BJ (cell line): ENCODE measurements around the gene KRI1. TPM values are rescaled to one million over a fixed set of nuclear protein-coding genes. Genes with fewer than 3 reads are reported as not detected.

Experiments used
- CTCF ChIA-PET: fragments of 350-600 bp; formaldehyde crosslinking; extraction: SDS; loops from one replicate; lab custom pipeline; 2021; ENCODE audit warnings: antibody characterized with exemption, inconsistent platforms; lab: Yijun Ruan, JAX
- POLR2A ChIA-PET: fragments of 300-600 bp; sonication (Branson Sonifier 250); formaldehyde crosslinking; extraction: SDS; loops from one replicate; lab custom pipeline; 2021; ENCODE audit warnings: antibody characterized with exemption; lab: Charles Lee
- DNase-seq: peaks from one replicate; pipeline ENCODE4 v3.0.0-alpha.2; 2011; ENCODE audit warnings: low read depth
- H3K27me3 ChIP-seq: 2 replicates; pipeline ENCODE4 v1.6.0; 2011; ENCODE audit warnings: low read length; ENCODE audit not compliant: control insufficient read depth, insufficient read depth
- H3K36me3 ChIP-seq: 2 replicates; pipeline ENCODE4 v1.5.1; 2011; ENCODE audit warnings: low read length; ENCODE audit not compliant: control insufficient read depth, insufficient read depth
- H3K4me3 ChIP-seq: 2 replicates; pipeline ENCODE4 v1.5.1; 2011; ENCODE audit warnings: low read depth, mild to moderate bottlenecking, control low read depth, low read length
- polyA plus RNA-seq: library from polyadenylated mRNA; depleted of rRNA; stranded (reverse); fragments of >200 nt; gene quantifications from 2 replicates; pipeline ENCODE4 v1.2.3, GENCODE V29; 2011
- TF ChIP-seq, protein P1 (sequence below): IDR thresholded peaks from 2 replicates; pipeline ENCODE4 v1.5.1; 2011; ENCODE audit warnings: low read depth, mild to moderate bottlenecking, control low read depth, inconsistent platforms, low read length, moderate library complexity; ENCODE audit not compliant: insufficient read depth

KRI1 gene
- polyA plus RNA-seq, 1 experiment = 10.0 TPM

DNA sequence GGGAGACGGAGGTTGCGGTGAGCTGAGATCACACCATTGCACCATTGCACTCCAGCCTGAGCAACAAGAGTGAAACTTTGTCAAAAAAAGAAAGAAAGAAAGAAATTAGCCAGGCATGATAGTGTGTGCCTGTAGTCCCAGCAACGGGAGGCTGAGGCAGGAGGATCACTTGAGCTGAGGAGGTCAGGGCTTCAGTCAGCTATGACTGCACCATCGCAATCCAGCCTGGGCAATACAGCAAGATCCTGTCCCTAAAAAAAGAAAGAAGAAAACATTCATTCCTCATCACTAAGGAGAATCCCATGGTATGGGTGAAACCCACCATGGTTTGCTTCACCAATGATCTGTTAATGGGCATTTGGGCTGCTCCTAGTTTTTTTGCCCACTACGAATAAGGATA lies 34.3 kb upstream of the KRI1 start:
- POLR2A ChIA-PET = no interaction called here
- no peaks in the 10 kb centered on the region; the same call in 1 of the 2 replicates for H3K27me3 ChIP-seq
- H3K36me3 ChIP-seq = no peaks in the 10 kb centered on the region
- TF ChIP-seq, protein P1, sequence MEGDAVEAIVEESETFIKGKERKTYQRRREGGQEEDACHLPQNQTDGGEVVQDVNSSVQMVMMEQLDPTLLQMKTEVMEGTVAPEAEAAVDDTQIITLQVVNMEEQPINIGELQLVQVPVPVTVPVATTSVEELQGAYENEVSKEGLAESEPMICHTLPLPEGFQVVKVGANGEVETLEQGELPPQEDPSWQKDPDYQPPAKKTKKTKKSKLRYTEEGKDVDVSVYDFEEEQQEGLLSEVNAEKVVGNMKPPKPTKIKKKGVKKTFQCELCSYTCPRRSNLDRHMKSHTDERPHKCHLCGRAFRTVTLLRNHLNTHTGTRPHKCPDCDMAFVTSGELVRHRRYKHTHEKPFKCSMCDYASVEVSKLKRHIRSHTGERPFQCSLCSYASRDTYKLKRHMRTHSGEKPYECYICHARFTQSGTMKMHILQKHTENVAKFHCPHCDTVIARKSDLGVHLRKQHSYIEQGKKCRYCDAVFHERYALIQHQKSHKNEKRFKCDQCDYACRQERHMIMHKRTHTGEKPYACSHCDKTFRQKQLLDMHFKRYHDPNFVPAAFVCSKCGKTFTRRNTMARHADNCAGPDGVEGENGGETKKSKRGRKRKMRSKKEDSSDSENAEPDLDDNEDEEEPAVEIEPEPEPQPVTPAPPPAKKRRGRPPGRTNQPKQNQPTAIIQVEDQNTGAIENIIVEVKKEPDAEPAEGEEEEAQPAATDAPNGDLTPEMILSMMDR = no peak
- no peak for DNase-seq
- no peak overlapping the region for H3K4me3 ChIP-seq
- CTCF ChIA-PET = interaction anchor here (1.2 to 2.2 kb wide), 2 partner anchors 19 to 44 kb away, joined by 4 to 11 read pairs; no protein-coding TSS in a partner anchor

DNA sequence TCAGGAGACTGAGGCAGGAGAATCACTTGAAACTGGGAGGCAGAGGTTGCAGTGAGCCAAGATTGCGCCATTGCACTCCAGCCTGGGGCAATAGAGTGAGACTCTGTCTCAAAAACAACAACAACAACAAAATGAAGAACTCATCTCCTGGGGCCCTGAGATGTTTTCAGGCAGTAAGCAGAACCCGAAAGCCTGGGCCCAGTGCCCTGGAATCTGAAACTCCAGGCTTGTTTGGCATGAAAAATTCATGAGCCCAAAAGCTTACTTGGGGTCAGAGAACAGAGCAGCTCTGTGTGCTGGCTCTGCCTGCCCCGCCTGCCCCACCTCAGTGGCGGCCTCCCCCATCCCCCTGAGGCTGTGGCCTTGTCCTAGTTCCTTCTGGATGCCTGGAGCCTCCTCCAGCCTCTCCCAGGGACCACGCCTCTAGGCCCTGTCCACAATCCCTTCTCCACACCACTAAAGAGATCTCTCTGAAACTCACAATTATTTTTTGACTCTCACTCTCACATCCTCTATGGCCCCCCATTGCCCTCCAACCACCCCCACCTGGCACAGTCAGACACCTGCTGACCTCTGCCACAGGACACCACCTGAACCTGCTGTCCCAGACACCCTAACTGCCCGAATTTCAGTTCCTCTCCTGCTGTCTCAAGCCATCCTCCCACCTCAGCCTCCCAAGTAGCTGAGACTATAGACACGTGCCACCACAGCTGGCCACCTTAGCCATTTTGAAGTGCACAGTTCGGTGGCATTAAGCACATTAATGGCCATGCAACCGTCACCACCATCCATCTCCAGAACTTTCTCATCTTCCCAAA lies 28.2 kb upstream of the KRI1 start:
- Histone ChIP-seq H3K4me3 (no peak overlapping the region), H3K36me3 (no peaks in the 10 kb centered on the region), H3K27me3 (no peaks in the 10 kb centered on the region; the same call in 1 of the 2 replicates)
- TF ChIP-seq, protein P1 = no peak
- ChIA-PET CTCF (interaction anchor here (0.8 to 7.0 kb wide), 3 partner anchors 13 to 52 kb away, joined by 3 to 54 read pairs (median 3); no protein-coding TSS in a partner anchor), POLR2A (no interaction called here)
- no peak for DNase-seq

DNA sequence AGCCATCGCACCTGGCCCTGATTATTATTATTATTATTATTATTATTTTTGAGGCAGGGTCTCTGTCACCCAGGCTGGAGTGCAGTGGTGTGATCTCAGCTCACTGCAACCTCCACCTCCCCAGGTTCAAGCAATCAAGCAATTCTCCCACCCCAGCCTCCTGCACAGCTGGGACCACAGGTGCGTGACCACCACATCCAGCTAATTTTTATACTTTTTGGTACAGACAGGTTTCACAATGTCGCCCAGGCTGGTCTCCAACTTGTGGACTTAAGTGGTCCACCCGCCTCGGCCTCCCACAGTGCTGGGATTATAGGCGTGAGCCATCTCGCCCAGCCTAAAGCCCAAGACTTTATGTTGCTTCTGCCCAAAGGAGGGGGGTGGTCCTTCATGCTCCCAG lies 27.3 kb upstream of the KRI1 start:
- CTCF ChIA-PET = interaction anchor here (1.2 to 7.0 kb wide), 2 partner anchors 12 to 22 kb away, joined by 5 to 54 read pairs; no protein-coding TSS in a partner anchor
- POLR2A ChIA-PET = no interaction called here
- DNase-seq = no peak
- Histone ChIP-seq H3K36me3 (no peaks in the 10 kb centered on the region), H3K4me3 (no peak overlapping the region), H3K27me3 (no peaks in the 10 kb centered on the region; the same call in 1 of the 2 replicates)
- TF ChIP-seq, protein P1 = no peak

DNA sequence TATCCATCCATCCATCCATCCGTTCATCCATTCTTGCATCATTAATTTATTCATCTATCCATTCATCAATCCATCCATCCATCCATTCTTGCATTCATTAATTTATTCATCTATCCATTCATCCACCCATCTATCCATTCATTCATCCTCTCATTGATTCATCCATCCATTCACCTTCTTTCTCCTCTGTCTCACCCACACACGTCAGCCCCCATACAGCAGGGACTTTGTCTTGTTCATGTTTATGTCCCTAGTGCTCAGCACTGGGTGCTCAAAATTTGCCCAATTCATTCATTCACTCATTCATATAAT lies 22.0 kb upstream of the KRI1 start:
- peaks cover 7% of the 10 kb centered on the region for H3K27me3 ChIP-seq
- ChIA-PET POLR2A (no interaction called here), CTCF (interaction anchor here (5.0 kb wide), 1 partner anchor 57 kb away, joined by 33 read pairs; no protein-coding TSS in a partner anchor)
- H3K36me3 ChIP-seq = no peaks in the 10 kb centered on the region
- no peak for DNase-seq
- TF ChIP-seq, protein P1 = no peak
- no peak overlapping the region for H3K4me3 ChIP-seq

DNA sequence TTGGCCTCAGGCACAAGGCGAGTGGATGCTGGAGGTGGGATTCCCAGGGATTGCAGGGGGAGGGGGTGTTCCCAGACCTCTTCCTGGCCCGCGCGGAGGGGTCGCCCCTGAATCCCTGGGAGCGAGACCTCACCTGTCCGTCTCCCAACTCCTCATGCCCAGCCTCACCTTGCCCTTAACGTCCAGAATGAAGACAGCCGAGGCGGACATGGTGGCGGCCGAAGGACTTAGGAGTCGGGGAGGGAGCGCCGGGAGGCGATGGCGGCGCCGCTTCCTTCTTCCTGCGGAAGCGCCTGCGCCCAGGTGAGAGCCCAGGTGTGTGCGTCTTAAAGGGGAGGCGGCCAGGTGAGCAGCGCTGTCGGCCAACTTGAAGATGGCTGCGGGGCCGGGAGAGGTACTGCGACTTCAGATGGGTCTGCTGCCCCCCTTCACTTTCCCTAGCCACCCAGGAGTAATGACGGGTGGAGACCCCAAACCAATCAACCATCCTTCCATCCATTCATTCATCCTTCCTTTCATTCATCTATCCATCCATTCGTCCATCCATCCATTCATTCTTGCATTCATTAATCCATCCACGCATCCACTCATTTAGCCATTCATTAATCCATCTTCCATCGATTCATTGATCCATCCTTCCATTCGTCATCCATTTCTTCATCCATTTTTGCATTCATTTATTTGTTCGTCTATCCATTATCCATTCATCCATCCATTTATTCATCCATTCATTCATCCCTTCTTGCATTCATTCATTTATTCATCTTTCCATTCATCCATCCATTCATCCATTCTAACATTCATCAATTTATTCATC lies 21.4 kb upstream of the KRI1 start, which contains the start of gene AP1M2:
TSS of gene AP1M2 (minus strand) at position 291 of the 817 bp plus-strand sequence. CDS start at position 210, 81 bp downstream.
- POLR2A ChIA-PET = no interaction called here
- TF ChIP-seq, protein P1 = no peak
- Histone ChIP-seq H3K36me3 (no peaks in the 10 kb centered on the region), H3K4me3 (no peak within 1 kb of the TSS), H3K27me3 (peaks cover 7% of the 10 kb centered on the region)
- CTCF ChIA-PET = interaction anchor here (12.5 kb wide), 1 partner anchor 57 kb away, joined by 374 read pairs; no protein-coding TSS in a partner anchor
- no peak for DNase-seq
